Right kidney (tissue), 1 donor: ENCODE results near the gene SUFU.
A peak's percentile ranks its signal among the peaks of the same experiment; 100 is the strongest.
"Not testable (repeated sequence)": the region's sequence is repeated elsewhere in the genome, so short reads cannot be mapped to it uniquely, and the experiment has no call there.

ENCODE experiments used
- DNase-seq: peaks from one replicate; pipeline ENCODE4 v3.0.0-alpha.2; 2016

SUFU gene

GRCh38 chr10:102511583-102512274, 8.0 kb downstream of the SUFU start:
- DNase-seq = no peak

GRCh38 chr10:102514487-102515311, 10.9 kb downstream of the SUFU start:
- peak; percentile 50 for DNase-seq

DNA sequence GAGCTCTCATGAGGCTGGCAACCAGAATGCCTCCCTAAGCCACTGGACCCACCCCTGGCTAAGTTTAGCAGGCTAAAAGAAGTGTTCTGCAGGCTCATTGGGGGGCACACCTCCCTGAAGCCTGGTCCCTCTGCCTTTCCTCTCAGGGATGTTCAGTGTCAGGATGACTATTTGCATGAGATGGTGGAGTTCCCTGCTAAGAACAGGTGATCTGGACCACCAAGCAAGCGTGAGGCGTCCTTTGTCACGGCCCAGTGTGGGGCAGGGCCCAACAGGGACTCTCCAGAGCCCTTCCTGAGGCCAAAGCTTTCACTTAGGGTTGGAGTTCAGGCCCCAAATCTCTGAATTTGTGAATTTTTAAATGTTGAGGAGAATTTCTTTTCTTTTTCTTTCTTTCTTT, 12.0 kb downstream of the SUFU start:
- DNase-seq = no peak

DNA sequence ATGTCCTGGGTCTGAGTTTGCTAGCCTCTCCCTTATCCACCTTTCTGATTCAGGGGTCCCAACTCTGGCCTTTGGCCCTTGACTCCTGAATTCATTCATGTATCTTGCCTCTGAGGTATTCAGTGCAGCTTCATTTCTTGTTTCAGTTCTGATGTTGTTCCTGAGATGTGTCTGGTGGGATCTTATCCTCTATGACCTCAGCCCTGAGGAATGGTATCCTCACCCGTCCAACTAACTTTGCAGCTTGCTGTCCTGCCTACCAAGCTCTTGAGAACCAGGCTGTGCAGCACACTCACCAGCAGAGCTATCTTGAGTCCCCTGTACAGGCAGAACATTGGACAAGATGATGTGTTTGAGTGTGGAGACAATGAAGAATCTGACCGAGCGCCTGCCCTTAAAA, 13.8 kb downstream of the SUFU start:
- no peak for DNase-seq

- DNase-seq = no peak
Measured at GRCh38 chr10:102519246-102519825, 15.6 kb downstream of the SUFU start.

- DNase-seq = no peak
Measured at GRCh38 chr10:102522874-102523249, 19.1 kb downstream of the SUFU start.

- no peak for DNase-seq
Measured at GRCh38 chr10:102523250-102524029, 19.7 kb downstream of the SUFU start.

- no peak for DNase-seq
Measured at GRCh38 chr10:102524746-102525145, 21.0 kb downstream of the SUFU start.

DNA sequence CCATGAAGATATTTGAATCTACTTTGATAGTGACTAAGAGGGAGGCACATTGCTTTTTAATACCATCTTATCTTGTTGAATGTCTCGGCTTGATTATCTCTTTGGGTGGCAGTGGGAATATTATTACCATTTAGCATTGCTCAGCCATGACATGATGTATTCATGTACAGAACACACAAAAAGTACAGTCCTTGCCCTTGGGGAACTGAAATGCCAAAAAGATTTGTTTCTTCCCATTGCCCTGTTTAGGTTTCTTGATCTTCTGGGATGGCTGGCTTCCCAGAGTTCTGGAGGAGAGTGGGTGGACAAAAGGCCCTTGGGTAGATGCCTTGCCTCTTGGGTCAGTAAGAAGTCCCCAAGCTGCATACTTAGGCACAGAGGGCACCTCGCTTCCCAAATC, 23.8 kb downstream of the SUFU start:
- DNase-seq = no peak

DNA sequence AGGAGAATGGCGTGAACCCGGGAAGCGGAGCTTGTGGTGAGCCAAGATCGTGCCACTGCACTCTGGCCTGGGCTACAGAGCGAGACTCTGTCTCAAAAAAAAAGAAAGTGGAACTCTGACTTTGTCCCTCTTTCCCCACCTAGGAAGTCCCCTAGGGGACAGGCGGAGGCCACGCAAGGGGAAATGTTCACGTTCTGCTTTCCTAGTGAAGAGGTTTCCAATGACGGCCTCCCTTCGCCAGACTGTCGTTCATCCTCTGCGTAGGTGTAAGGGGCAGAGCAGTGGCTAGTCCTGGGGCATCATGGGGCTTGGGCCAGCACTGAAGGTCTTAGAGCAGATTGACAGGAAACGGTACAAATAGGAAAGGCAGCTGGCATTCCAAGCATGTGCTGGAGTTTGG, 30.6 kb downstream of the SUFU start:
- DNase-seq = no peak

GRCh38 chr10:102534966-102535365, 31.2 kb downstream of the SUFU start:
- not testable (repeated sequence) for DNase-seq

- DNase-seq = no peak
Measured at GRCh38 chr10:102535481-102536147, 31.8 kb downstream of the SUFU start.

GRCh38 chr10:102537367-102537766, 33.6 kb downstream of the SUFU start:
- no peak for DNase-seq

- no peak for DNase-seq
Measured at GRCh38 chr10:102537948-102538347, 34.2 kb downstream of the SUFU start.

- DNase-seq = no peak
Measured at GRCh38 chr10:102538811-102539210, 35.0 kb downstream of the SUFU start.

DNA sequence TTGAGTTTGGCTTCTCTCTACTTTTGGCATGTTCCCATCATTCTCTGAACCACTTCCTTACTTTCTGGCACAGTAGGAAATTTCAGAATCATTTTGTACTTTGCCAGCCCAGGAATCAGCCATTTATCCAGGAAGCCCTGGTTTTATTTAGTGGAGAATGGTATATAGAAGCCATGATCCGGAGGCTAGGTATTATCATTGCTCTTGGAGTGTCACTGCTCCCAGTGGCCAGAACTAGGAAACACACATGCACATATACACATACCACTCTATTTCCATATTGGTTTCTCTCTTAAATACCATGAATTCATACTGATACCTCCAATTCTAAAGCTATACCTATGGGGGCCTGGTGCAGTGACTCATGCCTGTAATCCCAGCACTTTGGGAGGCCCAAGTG, 36.3 kb downstream of the SUFU start:
- DNase-seq = no peak

DNA sequence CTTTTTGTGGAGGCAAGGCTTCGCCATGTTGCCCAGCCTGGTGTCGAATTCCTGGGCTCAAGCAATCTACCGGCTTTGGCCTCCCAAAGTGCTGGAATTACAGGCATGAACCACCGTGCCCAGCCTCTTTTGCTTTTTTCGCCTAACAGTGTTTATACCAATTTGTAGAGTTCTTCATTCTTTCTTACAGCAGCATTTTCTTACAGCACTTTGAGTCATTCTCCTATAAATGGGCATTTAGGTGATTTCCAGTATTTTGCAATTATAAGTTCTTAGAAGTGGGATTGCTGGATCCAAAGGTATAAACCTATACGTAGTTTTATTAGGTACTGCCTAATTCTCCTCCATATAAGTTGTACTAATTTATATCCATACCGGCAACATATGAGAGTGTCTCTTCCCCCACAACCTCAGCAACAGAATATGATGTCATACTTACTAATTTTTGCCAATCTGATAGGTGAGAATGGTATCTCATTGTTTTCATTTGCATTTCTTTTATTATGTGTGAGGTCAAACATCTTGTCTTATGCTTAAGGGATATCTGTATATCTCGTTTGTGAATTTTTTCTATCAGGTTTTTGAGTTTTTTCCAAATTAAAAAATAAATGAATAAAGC, 39.1 kb downstream of the SUFU start:
- no peak for DNase-seq

DNA sequence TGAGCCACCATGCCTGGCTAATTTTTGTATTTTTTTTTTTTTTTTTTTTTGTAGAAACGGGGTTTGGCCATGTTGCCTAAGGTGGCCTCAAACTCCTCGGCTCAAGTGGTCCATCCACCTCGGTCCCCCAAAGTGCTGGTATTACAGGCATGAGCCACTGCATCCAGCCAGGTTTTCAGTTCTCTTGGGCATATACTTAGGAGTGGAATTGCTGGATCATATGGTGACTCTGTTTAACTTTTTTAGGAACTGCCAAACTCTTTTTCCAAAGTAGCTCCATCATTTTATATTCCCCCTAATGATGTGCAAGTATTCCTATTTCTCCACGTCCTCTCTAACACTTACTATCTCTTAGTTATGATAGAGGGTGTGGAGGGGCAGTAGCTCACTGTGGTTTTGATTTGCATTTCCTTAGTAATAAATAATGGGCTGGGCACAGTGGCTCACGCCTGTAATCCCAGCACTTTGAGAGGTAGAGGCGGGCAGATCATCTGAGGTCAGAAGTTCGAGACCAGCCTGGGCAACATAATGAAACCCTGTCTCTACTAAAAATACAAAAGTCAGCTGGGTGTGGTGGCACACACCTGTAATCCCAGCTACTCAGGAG, 41.6 kb downstream of the SUFU start:
- no peak for DNase-seq

- no peak for DNase-seq
Measured at GRCh38 chr10:102545997-102546396, 42.2 kb downstream of the SUFU start.

DNA sequence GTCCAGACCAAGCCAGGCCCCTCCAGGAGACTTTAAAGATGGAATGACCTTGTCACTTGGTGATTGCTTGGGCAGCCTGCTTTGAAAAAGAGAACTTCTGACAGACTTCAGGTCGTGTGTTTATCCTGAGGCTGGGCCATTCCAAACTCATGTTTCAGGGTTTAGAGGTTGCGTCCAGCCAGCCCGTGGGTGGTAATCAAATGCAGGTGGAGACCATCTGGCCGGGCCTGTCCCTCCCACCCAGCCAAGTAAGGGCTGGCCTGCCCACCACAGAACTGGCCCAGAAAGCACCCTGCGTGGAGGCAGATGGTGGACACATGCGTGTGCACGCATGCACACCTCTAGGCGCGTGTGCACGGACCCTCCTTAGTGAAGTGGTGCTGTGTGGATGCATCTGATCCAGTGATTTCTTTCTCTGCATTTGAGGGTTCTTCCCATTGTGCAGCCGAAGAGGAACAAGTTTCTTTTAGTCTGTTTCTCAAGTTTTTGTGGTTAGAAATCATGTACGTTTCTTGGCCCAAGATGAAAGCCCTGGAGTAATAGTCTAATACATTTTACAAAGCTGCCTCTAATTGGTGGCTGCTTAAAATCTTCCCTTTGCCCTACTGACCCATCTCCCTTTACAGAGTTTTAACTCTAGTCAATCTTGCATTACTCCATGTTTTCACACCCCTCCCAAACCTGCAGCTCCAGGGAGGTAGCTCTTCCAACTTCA, 43.0 kb downstream of the SUFU start:
- no peak for DNase-seq

DNA sequence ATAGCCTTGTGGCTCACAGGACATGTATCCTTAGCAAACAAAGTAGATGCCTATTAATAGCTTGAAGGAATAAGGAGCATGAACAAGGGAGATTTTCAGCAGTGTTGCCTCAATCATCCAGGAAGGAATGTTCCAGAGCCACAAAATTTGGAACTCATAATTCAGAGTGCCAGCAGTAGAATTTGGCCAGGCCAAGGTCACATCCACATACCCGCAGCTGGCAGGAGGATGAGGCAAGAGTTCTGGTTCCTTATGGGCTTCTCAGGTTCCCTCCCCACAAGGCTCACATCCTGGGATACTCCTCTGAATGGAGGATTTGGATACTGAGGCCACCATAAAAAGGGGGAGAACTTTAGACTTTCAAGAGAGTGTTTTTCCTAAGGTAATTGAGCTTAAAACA, 45.8 kb downstream of the SUFU start:
- no peak for DNase-seq
